HEK293 (cell line): ENCODE results near the gene COL25A1.

Experiments used
- CTCF ChIP-seq: fragments of 450-650 bp; formaldehyde crosslinking; IDR thresholded peaks from 2 replicates; pipeline ENCODE4 v1.5.1; 2016; ENCODE audit warnings: missing biosample characterization, missing genetic modification characterization
- MYNN ChIP-seq: fragments of 450-650 bp; formaldehyde crosslinking; IDR thresholded peaks from 2 replicates; pipeline ENCODE4 v1.5.1; 2016; ENCODE audit warnings: missing biosample characterization, missing genetic modification characterization, borderline replicate concordance
- ZBTB11 ChIP-seq: fragments of 450-650 bp; formaldehyde crosslinking; conservative IDR thresholded peaks from 2 replicates; pipeline ENCODE4 v1.5.1; 2016; ENCODE audit warnings: low read depth, missing biosample characterization, missing genetic modification characterization
- ZFP37 ChIP-seq: fragments of 450-650 bp; formaldehyde crosslinking; IDR thresholded peaks from 2 replicates; pipeline ENCODE4 v1.5.1; 2016; ENCODE audit warnings: missing biosample characterization, missing genetic modification characterization
- ZNF184 ChIP-seq: fragments of 450-650 bp; IDR thresholded peaks from 2 replicates; pipeline ENCODE4 v1.5.1; 2018; ENCODE audit warnings: missing biosample characterization, mild to moderate bottlenecking, missing genetic modification characterization
- ZNF394 ChIP-seq: fragments of 450-650 bp; formaldehyde crosslinking; IDR thresholded peaks from 2 replicates; pipeline ENCODE4 v1.5.1; 2016; ENCODE audit warnings: missing biosample characterization, missing genetic modification characterization, mild to moderate bottlenecking, moderate library complexity, borderline replicate concordance

GRCh38 chr4:108821351-108821930, 481.0 kb downstream of the COL25A1 start:
- TF ChIP-seq ZBTB11, result no peak
- TF ChIP-seq ZFP37 (tag by site-specific recombination), result no peak
- no peak for TF ChIP-seq CTCF (tag by site-specific recombination)
- TF ChIP-seq ZNF394 (tag by site-specific recombination), result no peak
- no peak for TF ChIP-seq MYNN (tag by site-specific recombination)
- TF ChIP-seq ZNF184 (tag by site-specific recombination), result no peak
